Immature natural killer cell (primary cell): ENCODE data around the gene NCOA3. TPM values are rescaled to one million over a fixed set of nuclear protein-coding genes. Genes with fewer than 3 reads are reported as not detected.

ENCODE experiments used
- DNase-seq, 3 donors: peaks; one replicate each; pipeline ENCODE4 v3.0.0; 2022; ENCODE audit warnings: mixed read lengths in 1 of 3
- H3K27ac Mint-ChIP-seq, 6 donors: one replicate each; pipeline ENCODE4 v1.8.0; 2020; ENCODE audit warnings: mixed read lengths in 6 of 6, mild to moderate bottlenecking in 5 of 6, inconsistent platforms in 4 of 6, moderate library complexity in 3 of 6
- H3K27me3 Mint-ChIP-seq, 3 donors: one replicate each; pipeline ENCODE4 v1.8.0; 2020 to 2021; ENCODE audit warnings: low read depth in 3 of 3, mild to moderate bottlenecking in 3 of 3, mixed read lengths in 3 of 3, moderate library complexity in 3 of 3, inconsistent platforms in 1 of 3
- H3K36me3 Mint-ChIP-seq, 3 donors: one replicate each; pipeline ENCODE4 v1.8.0; 2020; ENCODE audit warnings: mixed read lengths in 3 of 3, inconsistent platforms in 2 of 3, mild to moderate bottlenecking in 2 of 3
- H3K4me1 Mint-ChIP-seq, 2 donors: one replicate each; pipeline ENCODE4 v1.8.0; 2020; ENCODE audit warnings: inconsistent platforms in 2 of 2, mild to moderate bottlenecking in 2 of 2, mixed read lengths in 2 of 2, moderate library complexity in 1 of 2
- H3K4me3 Mint-ChIP-seq, 5 donors: one replicate each; pipeline ENCODE4 v1.8.0; 2020; ENCODE audit warnings: mild to moderate bottlenecking in 5 of 5, mixed read lengths in 5 of 5, inconsistent platforms in 3 of 5, moderate library complexity in 3 of 5
- H3K9me3 Mint-ChIP-seq, 6 donors: one replicate each; pipeline ENCODE4 v1.8.0; 2020; ENCODE audit warnings: mild to moderate bottlenecking in 6 of 6, mixed read lengths in 6 of 6, inconsistent platforms in 4 of 6, moderate library complexity in 3 of 6
- polyA plus RNA-seq, 3 donors: library from polyadenylated mRNA; unstranded; fragments of 300-500 nt; fragmentation: Illumina TruSeq; gene quantifications; one replicate each; pipeline ENCODE4 v1.2.3, GENCODE V29; 2021

NCOA3 gene
- polyA plus RNA-seq, 3 donors from 2014 or later = 2.9 to 19.1 (median 5.7) TPM

DNA sequence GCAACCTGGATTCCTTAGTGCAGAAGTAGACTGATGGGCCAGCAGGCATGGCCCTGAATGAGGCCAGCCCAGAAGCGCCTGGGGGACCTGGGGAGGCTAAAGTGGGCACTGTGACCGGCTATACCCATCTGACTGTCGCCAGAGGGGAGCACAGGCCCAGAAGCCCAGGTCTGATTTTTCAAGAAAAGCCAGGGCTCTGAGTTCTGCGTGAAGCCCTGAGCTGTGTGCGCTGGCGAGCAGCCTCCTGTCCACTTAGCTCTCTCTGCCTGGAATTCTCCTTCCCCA lies 171.9 kb downstream of the NCOA3 start:
- no peak for DNase-seq
- no peaks in the 10 kb centered on the region for H3K9me3 Mint-ChIP-seq
- no peaks in the 10 kb centered on the region for H3K36me3 Mint-ChIP-seq
- no peak overlapping the region for H3K4me3 Mint-ChIP-seq
- H3K27ac Mint-ChIP-seq = peak overlapping the region in 1 of 6 donors; percentile 49
- peaks cover 0 to 3% of the 10 kb centered on the region in 2 donors for H3K4me1 Mint-ChIP-seq
- H3K27me3 Mint-ChIP-seq = peaks cover 0 to 9% (median 3%) of the 10 kb centered on the region in 3 donors

- Mint-ChIP-seq H3K9me3 (no peaks in the 10 kb centered on the region), H3K4me3 (no peak overlapping the region), H3K36me3 (no peaks in the 10 kb centered on the region), H3K27me3 (peaks cover 0 to 4% (median 3%) of the 10 kb centered on the region in 3 donors), H3K27ac (no peak overlapping the region), H3K4me1 (peaks cover 0 to 3% of the 10 kb centered on the region in 2 donors)
- no peak for DNase-seq
These were observed 172.5 kb downstream of the NCOA3 start for GRCh38 chr20:47674145-47674544.

GRCh38 chr20:47674686-47675085 lies 173.0 kb downstream of the NCOA3 start:
- Mint-ChIP-seq H3K4me1 (peaks cover 0 to 3% of the 10 kb centered on the region in 2 donors), H3K27me3 (peaks cover 0 to 3% (median 2%) of the 10 kb centered on the region in 3 donors), H3K4me3 (no peak overlapping the region), H3K27ac (no peak overlapping the region), H3K36me3 (no peaks in the 10 kb centered on the region), H3K9me3 (no peaks in the 10 kb centered on the region)
- no peak for DNase-seq

- DNase-seq = no peak
- H3K27ac Mint-ChIP-seq = no peak overlapping the region
- no peaks in the 10 kb centered on the region for H3K9me3 Mint-ChIP-seq
These were observed 173.8 kb downstream of the NCOA3 start for GRCh38 chr20:47675190-47676142.

GRCh38 chr20:47676219-47676721 lies 174.6 kb downstream of the NCOA3 start:
- Mint-ChIP-seq H3K4me1 (peaks cover 0 to 3% of the 10 kb centered on the region in 2 donors), H3K27me3 (peaks cover 0 to 3% (median 0%) of the 10 kb centered on the region in 3 donors), H3K4me3 (no peak overlapping the region), H3K27ac (no peak overlapping the region), H3K36me3 (no peaks in the 10 kb centered on the region), H3K9me3 (no peaks in the 10 kb centered on the region)
- DNase-seq = no peak

More at GRCh38 chr20:47675190-47676142, 173.8 kb downstream of the NCOA3 start:
- H3K36me3 Mint-ChIP-seq = no peaks in the 10 kb centered on the region
- no peak overlapping the region for H3K4me3 Mint-ChIP-seq
- H3K4me1 Mint-ChIP-seq = peaks cover 0 to 3% of the 10 kb centered on the region in 2 donors
- peaks cover 0 to 3% (median 0%) of the 10 kb centered on the region in 3 donors for H3K27me3 Mint-ChIP-seq

DNA sequence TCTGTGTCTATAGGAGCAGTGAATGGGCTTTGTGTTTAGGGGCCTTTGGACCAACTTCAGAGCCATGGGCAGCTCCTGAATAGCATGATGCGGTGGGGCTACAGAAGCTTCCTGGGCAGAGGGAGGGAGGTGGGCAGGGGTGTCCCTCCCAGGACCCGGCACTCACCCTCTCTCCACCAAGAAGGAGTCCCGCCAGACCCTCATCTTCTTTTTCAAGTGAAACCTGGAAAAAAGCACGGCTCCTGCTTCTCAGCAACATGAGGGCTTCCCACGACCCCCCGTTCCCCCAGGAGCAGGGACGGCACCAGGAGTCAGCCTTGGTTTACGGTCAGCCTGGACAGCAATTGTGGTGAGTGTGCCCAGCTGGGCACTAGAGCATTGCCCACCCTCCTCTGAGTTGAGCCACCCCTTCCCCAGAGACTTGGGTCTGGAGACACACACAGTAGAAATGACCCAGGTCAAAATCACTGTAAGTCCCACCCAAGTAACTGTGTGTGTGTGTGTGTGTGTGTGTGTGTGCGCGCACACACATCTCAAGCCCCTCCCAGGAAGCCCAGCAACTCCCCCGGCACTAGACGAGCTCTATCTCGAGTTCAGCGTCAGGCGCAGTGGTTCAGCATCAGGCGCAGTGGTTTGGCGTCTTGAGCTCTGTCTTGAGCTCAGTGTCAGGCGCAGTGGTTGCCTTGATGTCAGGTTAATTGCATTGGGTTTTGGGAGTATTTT lies 175.4 kb downstream of the NCOA3 start:
- DNase-seq = no peak
- no peak overlapping the region for H3K4me3 Mint-ChIP-seq
- no peak overlapping the region for H3K27ac Mint-ChIP-seq
- H3K36me3 Mint-ChIP-seq = no peaks in the 10 kb centered on the region
- peaks cover 0 to 3% of the 10 kb centered on the region in 2 donors for H3K4me1 Mint-ChIP-seq
- peaks cover 0 to 3% (median 0%) of the 10 kb centered on the region in 3 donors for H3K27me3 Mint-ChIP-seq
- H3K9me3 Mint-ChIP-seq = no peaks in the 10 kb centered on the region

GRCh38 chr20:47677635-47678453 lies 176.2 kb downstream of the NCOA3 start:
- Mint-ChIP-seq H3K27me3 (peaks cover 0 to 3% (median 0%) of the 10 kb centered on the region in 3 donors), H3K27ac (no peak overlapping the region), H3K9me3 (no peaks in the 10 kb centered on the region), H3K4me1 (peaks cover 0 to 3% of the 10 kb centered on the region in 2 donors), H3K36me3 (no peaks in the 10 kb centered on the region), H3K4me3 (no peak overlapping the region)
- peak in 2 of 3 donors; percentile 13 to 14 for DNase-seq

DNA sequence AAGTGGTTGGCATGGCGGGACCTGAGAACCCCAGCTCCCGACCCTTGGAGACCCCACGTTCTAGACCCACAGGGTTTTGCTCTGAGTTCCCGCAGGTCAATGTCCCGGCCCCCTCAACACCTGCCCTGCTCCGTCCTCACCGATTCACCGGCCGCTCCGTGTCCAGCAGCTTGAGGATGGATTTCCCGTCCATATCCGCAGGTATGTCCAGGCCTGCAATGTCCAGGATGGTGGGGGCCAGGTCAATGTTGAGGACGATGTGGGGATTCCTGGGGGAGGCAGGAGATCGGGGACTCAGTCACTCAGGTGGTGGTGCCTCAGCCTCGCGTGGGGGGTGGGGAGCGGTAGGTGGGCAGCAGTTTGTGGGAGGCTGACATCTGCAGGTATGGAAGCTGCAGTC lies 176.8 kb downstream of the NCOA3 start:
- Mint-ChIP-seq H3K4me3 (no peak overlapping the region), H3K36me3 (no peaks in the 10 kb centered on the region), H3K27ac (no peak overlapping the region), H3K4me1 (peaks cover 0 to 3% of the 10 kb centered on the region in 2 donors), H3K9me3 (no peaks in the 10 kb centered on the region), H3K27me3 (peaks cover 0 to 3% (median 0%) of the 10 kb centered on the region in 3 donors)
- DNase-seq = no peak

DNA sequence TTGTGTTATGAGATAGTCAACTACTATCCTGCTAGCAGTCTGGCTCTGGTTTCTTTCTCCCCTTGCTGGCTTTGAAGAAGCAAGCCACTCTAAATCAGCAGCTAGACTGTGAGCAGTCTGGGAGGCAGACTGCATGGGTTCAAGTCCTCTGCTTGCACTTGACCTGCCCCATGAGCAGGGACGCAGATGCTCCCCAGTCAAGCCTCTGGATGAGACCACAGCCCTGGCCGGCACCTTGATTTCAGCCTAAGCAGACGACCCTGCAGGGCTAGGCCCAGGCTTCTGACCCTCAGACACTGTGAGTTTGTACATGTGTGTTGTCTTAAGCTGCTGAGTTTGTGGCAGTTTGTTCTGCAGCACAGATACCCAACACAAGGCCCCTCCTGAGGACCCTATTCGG lies 177.8 kb downstream of the NCOA3 start:
- Mint-ChIP-seq H3K4me3 (no peak overlapping the region), H3K9me3 (no peaks in the 10 kb centered on the region), H3K4me1 (peaks cover 0 to 3% of the 10 kb centered on the region in 2 donors), H3K36me3 (no peaks in the 10 kb centered on the region), H3K27me3 (peaks cover 0 to 3% (median 0%) of the 10 kb centered on the region in 3 donors), H3K27ac (no peak overlapping the region)
- DNase-seq = no peak

DNA sequence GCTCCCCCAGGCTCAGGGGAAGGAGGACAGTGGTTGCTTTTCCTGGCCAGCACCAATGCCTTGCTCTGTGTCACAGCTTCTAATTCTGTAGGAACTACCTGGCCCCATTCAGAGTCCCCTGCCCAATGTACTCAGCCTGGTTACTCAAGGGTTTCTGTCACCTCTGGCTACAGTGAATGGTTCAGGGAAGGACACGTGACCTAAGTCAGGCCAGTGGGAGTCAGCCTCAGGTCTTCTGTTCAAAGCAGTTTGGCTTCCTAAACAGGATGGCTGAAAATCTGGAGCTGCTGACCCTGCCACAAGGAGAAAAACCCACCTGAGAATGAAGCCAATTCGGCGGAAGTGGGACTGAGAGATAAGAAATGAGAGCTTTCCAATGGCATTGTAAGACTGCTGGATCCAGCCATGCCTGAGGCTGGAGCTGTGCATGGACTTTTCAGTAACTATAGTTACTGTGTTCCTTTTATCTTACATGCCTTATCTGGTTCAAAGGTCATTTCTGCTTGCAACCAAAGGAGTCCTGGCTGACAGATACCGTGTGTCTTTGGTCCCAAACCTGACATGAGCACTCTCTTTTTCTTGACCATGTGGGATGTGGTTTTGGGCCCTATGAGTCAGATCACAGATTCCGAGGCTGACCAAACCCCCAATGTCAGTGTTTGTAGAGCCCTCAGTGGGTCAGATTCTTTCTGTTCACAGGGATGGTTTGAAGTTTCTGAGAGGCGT lies 179.3 kb downstream of the NCOA3 start:
- no peaks in the 10 kb centered on the region for H3K27me3 Mint-ChIP-seq
- peaks cover 0 to 3% of the 10 kb centered on the region in 2 donors for H3K4me1 Mint-ChIP-seq
- H3K27ac Mint-ChIP-seq = no peak overlapping the region
- no peaks in the 10 kb centered on the region for H3K36me3 Mint-ChIP-seq
- DNase-seq = no peak
- H3K9me3 Mint-ChIP-seq = no peaks in the 10 kb centered on the region
- H3K4me3 Mint-ChIP-seq = no peak overlapping the region

- H3K27ac Mint-ChIP-seq = no peak overlapping the region
- DNase-seq = no peak
- H3K27me3 Mint-ChIP-seq = peaks cover 0 to 4% (median 0%) of the 10 kb centered on the region in 3 donors
- peaks cover 0 to 3% of the 10 kb centered on the region in 2 donors for H3K4me1 Mint-ChIP-seq
- no peaks in the 10 kb centered on the region for H3K9me3 Mint-ChIP-seq
- H3K36me3 Mint-ChIP-seq = no peaks in the 10 kb centered on the region
- H3K4me3 Mint-ChIP-seq = no peak overlapping the region
These were observed 180.5 kb downstream of the NCOA3 start for GRCh38 chr20:47682028-47682783.

GRCh38 chr20:47682916-47683315 lies 181.2 kb downstream of the NCOA3 start:
- H3K4me1 Mint-ChIP-seq = peaks cover 0 to under 1% of the 10 kb centered on the region in 2 donors
- no peaks in the 10 kb centered on the region for H3K9me3 Mint-ChIP-seq
- no peak overlapping the region for H3K4me3 Mint-ChIP-seq
- peaks cover 0 to 4% (median 0%) of the 10 kb centered on the region in 3 donors for H3K27me3 Mint-ChIP-seq
- no peaks in the 10 kb centered on the region for H3K36me3 Mint-ChIP-seq
- no peak overlapping the region for H3K27ac Mint-ChIP-seq
- no peak for DNase-seq
